HUDEP-2 (cell line): Measurements from ENCODE around the gene BRWD1.
A peak's percentile ranks its signal among the peaks of the same experiment; 100 is the strongest.
"Not testable (repeated sequence)": the region's sequence is repeated elsewhere in the genome, so short reads cannot be mapped to it uniquely, and the experiment has no call there.

Experiments
- DNase-seq, 76 experiments: peaks; one replicate each; lab custom pipeline; 2025; ENCODE audit not compliant: unreplicated experiment in 76 of 76; lab: John Stamatoyannopoulos, UW

The BRWD1 gene

DNA sequence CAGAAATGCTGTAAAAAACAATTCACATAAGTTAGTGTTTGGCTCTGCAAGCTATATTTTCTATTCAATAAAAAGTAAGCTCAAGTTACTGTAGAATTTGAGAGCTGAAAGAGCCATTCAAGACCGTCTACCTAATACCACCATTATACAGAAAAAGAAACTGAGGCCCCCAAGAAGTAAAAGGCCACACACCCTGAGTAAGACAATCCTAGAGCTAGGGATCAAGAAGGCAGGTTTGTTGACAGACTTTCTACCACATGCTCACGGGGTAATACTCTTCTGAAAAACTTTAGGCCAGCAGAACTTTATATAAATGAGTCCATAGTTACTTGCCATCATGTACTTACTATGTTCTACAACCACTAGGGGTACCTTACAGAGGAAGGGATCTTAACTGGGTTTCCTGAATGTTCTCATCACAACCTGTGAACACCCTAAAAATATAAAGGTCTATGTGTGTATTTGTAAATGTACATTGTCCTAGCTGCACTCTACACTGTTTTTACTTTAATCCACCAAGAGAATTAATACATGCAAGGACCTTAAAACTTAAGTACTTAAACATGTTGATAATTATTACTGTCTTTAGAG lies 132.9 kb downstream of the BRWD1 start:
- peak in 8 of 76 experiments; percentile 12 to 44 (median 22) for DNase-seq

DNA sequence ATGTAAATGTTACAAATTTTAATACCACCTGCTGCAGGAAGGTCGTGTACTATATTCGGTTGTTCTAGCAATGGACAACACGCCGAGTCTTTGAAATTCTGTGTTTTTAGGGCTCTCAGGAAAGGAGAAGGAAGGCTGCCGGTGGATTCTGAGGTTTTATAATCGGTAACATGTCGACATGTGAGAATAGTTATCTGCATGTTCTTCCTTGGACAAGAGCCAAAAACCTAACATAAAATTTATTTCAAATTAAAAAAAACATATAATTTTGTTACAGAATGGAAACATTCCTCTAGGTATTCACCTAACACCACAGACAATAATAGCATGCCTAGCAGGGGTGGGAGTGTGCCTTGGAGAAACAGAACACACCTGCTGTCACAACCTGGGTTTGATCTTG lies 135.0 kb downstream of the BRWD1 start:
- DNase-seq, result no peak

DNA sequence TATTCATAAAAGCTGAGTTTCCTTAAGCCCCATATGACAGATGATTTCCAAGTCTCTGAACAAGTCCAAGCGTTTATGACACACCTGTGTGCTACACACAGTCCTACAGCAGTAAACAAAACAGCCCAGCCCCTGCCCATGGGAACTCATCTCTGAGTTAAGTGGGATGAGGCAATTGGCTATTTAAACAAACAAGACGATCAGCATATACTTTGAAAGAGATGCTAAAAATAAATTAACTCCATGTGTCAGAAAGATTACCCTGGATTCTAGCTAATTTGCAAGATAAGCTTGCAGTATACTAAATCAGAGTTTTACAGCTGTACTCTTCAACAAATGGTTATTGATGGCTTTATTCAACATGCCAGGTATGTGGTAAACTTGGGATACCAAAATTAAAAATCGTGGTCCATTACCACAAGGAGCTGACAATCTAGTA lies 137.1 kb downstream of the BRWD1 start:
- no peak for DNase-seq

DNA sequence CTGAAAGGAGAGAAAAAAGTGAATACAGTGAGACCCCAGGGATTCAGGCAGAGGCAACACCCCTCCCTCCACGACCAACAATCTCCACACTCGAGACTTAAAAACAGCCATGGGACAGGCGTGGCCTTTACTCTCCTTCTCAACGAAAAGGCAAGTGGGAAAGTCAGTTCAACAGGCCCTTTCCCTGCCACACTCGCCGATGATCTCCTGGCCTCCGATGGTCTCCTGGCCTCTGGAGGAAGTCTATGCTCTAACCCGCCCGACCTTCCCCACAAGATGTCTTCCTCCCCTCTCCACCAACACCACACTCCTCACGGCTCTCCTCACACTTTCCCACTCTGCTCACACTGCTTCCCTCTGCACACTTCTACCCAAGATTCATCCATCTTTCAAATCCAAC lies 137.8 kb downstream of the BRWD1 start:
- DNase-seq, result no peak

DNA sequence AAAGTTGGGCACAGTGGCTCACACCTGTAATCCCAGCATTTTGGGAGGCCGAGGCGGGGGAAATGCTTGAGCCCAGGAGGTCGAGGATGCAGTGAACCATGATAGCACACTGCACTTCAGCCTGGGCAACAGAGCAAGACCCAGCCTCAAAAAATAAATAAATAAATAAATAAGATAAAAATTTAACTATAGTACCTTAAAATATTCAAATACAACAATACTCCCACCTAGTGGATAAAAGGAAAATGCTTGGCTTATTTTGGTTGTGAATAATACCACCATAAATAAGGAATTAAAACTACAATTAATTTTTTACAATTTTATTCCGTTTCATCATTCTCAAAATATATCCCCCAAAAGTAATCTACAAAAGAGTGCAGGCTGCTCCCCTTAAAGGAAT lies 138.3 kb downstream of the BRWD1 start:
- peak in 4 of 76 experiments; percentile 16 to 26 (median 22) for DNase-seq

DNA sequence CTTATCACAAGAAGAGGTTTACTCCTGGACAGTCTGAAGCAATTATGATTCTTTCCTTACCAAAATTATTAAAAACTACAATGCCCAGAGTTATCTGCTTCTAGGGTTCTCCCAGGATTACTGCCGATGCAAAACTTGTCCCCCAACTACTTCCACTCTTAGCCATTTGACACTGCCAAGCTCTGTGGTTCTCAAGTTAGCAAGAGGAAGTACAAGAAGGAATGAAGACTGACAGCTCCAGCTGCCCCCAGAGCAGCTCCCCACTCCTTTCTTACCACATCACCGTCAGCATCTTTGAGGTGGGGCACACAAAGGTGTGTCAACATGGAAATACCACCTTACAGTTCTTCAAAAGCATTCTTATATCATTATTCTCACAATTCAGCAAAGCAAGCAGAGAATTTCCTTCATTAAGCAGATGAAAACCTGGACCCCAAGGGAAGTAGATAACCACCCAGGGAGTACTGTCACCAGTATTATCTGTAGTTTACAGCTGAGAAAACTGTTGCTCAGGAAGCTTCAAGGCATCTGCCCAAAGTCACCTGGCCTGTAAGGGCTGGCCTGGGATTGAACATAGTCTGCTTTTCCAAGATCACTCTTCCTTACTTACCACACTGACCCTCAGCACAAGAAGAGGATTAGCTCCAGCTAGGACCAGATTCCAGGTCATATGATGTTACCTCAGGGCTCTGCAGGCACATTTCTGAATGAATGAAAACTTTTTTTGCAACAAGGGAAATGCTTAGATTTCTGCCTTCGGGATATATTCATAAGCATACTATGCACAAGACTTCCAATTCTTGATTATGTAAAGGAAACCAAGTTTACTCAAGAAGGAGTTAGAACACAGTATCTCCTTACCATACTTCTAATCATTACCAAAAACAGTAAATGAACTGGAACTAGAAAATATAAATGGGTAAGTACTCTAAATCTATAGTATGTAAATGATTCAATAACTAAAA lies 139.4 kb downstream of the BRWD1 start:
- peak in 4 of 76 experiments; percentile 13 to 26 (median 20) for DNase-seq

DNA sequence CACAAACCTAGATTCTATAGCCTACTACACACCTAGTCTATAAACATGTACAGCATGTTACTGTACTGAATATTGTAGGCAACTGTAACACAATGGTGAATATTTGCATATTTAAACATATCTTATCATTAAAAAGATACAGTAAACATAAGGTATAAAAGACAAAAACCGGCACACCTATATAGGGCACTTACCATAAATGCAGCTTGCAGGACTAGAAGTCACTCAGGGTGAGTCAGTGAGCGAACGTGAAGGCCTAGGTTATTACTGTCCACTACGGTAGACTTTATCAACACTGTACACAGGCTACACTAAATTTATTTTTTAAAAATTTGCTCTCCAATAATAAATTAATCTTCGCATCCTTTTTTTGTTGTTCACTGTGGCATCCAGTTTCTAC lies 143.5 kb downstream of the BRWD1 start:
- no peak for DNase-seq

DNA sequence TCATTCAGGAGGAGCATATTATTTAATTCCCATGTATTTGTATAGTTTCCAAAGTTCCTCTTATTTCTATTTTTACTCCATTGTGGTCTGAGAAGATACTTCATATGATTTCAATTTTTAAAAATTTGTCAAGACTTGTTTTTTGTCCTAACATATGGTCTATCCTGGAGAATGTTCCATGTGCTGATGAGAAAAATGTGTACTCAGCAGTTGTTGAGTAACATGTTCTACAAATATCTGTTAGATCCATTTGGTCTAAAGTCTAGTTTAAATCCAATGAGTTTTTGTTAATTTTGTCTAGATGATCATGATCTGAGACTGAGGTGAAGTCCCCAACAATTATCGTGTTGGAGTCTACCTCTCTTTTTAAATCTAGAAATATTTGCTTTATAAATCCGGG lies 144.6 kb downstream of the BRWD1 start:
- DNase-seq, result no peak

DNA sequence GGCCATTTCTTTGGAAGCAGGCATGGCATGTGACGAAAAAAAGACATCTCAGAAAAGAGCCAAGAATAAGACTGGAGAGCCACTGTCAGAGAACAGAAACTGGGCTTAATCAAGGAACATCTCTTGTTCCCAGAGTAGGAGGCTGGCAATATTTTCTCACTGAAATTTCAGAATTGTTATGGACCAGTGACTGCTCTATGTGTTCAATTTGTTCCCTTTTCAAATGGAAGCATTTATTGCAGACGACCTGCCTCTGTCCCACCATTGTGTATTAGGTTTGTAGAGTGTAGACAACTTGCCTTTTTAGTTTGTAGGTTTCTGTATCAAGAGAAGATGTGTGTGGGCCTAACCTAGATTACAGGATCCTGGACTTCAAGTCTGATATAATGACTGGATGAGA lies 148.9 kb downstream of the BRWD1 start:
- no peak for DNase-seq

DNA sequence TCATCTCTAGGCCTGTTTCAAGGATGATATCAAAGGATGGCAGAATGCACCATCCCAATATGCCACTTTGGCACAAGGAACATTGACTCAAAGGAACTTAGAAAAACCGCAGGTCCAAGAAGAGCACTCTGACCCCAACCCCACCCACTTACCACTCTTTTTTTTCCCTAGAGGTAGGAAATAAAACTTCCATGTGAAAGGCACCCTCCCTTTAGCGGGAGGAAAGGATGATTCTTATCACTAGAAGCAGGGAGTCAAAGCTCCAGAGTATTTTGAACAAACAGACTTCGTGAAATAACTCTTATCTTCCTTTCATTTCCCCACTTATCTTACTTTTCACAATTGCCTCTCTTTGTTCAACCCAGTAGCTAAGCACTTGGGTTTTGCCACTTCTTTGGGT lies 152.4 kb downstream of the BRWD1 start:
- no peak for DNase-seq

DNA sequence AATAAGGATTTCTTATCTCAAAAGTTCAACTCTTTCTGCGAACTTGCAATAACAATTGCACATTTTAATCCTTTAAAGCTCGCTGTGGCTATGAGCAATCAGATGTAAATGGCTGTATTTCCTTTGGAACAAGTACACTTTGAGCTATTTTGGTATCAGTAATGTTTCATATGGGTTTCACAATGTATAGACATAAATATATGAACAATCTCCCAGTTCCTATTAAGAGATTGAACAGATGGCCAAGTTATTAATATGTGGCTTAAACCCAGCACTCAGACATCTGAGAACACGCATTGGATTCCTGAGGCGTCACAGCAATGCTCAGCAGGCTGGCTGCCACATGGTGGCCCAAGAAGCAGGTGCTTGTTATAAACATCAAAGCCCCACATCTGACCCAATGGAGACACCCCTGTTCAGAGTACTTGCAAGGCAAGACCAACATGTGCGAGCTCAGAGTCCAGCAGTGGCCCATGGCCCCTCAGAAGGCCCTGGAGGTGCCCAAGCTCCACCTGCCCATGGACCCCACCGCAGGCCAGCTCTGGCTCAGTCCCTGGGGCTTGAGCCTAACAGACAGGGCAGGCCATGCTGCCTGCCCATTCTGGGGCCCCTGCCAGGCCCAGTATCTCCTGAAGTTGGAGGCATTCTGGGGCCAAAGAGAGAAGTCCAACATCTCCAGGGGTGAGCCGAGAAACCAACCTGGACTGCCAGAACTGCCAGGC lies 153.9 kb downstream of the BRWD1 start:
- no peak for DNase-seq

DNA sequence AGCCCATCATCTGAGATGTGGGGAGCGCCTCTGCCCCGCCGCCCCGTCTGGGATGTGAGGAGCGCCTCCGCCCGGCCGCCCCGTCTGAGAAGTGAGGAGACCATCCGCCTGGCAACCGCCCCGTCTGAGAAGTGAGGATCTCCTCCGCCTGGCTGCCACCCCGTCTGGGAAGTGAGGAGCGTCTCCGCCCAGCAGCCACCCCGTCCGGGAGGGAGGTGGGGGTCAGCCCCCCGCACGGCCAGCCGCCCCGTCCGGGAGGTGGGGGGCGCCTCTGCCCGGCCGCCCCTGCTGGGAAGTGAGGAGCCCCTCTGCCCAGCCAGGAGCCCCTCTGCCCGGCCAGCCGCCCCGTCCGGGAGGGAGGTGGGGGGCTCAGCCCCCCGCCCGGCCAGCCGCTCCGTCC lies 156.2 kb downstream of the BRWD1 start:
- DNase-seq, result not testable (repeated sequence)

DNA sequence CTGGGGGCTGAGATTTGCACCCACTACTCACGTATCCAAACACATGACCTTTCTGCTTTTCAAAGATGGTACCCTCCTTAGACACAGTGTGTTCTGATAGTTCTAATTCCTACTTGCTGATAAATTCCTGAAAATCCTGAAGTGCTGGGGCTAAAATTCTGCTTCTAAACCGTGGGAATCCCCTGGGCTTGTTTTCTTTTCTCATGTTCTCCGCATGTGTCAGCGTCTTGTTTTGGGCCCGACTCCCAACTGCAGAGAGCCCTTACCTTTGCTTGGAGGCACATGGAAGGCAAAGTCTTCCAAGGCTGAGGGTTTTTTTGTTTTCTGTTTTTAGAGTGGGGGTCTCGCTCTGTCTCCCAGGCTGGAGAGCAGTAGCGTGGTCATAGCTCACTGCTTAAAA lies 157.4 kb downstream of the BRWD1 start:
- no peak for DNase-seq

DNA sequence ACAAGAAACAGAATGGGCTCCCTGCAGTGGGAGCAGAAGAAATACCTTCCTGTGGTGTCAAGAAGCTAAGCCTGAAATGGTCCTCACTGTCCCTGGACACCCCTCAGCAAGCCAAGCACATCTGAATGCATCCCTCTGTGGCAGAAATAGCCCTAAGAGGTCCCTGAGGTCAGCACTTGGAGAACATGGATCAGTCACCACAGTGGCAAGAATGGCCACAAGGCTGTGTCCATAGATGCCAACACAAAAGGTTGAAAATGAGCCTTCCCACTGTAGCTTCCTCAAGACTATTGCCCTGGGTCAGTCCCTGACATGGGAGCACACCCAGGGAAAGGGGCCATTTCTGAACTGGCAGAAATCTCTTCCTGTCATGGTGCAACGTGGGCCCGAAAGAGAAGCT lies 157.9 kb downstream of the BRWD1 start:
- DNase-seq, result no peak

DNA sequence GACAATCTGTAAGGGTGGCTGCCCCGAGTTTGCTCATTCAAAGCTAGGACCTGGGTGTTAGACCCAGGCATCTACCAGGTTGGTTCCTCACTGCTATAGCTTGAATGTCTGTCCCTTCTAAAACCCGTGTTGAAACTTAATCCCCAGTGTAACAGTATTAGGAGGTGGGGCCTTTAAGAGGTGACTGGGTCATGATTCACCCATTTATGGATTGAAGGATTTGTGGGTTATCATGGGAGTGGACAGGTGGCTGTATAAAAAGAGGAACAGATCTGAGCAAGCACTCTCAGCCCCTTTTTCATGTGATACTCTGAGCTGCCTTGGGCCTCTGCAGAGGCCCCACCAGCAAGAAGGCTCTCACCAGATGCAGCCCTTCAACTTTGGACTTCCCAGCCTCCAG lies 159.6 kb downstream of the BRWD1 start:
- no peak for DNase-seq

DNA sequence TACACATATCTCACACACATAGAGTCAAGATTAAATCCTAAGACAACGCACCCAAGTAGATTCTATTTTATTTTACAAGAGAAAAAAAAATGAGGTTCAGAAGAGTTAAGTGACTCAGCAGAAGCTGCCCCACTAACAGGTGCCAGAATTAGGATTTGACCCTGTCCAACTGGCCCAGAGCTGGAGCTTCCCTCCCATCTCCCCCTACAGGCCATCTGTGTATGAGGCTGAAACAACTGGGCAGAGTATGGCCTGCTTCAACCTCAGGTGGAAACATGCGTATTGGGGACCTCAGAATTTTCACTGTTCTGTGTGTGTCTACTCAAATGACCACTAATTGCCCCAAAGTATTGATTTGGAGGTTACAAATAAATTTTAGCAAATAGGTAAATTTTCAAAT lies 160.1 kb downstream of the BRWD1 start:
- peak in 27 of 76 experiments; percentile 8 to 60 (median 26) for DNase-seq

DNA sequence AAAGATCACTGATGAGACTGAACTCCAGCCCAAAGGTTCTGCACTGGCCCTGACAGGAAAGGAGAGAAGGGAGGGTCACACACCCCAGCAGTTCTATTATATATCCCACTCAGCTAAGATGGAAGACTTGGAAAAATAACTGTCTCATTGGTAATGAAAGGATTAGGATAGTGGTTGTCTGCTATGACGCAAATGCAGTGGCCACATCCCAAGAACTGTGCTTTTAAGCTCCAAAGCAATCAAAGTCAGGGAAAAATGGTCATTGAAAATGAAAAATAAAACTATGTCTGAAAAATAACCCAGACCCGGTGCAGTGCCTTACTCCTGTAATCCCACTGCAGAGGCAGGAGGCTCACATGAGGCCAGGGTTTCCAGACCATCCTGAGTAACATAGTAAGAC lies 161.2 kb downstream of the BRWD1 start:
- DNase-seq, result no peak

DNA sequence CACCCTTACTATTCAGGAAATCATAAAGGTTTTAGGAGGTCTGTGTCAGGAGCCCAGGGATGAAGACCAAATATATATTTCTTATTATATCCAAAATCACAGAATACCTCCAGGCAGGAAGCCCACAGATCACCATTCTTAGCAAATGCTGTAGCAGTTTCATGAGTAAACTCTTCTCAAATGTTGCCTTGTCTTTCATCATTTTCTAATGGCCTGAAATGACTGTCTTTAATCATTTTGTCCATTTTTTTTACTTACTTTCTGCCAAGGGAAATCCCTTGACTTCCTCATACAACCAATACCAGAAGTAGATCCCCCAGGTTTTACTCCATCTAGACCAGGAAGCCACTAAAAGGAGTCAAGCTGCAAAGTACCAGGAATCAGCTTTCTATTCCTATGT lies 162.6 kb downstream of the BRWD1 start:
- no peak for DNase-seq

DNA sequence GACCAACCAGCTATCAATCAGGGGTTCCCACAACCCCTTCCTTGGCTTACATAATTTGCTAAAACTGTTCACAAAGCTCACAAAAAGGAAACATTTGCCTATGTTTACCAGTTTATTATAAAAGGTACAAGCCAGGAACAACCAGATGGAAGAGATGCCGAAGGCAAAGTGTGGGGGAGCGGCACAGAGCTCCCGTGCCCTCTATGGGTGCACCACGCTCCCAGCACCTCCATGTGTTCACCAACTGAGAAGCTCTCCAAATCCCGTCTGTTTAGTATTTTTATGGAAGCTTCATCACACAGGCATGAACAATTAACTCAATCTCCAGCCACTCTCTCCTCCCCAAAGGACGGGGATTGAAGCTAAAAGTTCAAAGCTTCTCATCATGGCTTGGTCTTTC lies 163.1 kb downstream of the BRWD1 start:
- DNase-seq, result no peak

DNA sequence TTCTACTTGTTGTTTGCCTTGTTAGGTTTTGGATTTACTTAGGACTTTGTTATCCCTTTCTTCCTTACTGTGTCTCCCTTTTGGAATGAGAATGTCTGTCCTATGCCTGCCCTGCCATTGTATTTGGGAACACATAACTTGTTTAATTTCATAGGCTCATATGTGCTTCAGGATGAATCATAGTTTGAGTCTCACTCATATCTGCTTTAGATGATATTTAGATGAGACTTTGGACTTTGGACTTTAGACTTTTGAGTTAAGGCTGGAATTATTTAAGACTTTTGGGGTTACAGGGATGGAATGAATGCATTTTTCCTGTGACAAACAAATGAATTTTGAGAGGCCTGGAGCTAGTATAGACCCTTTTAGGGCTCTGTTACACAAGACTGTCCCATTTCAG lies 163.6 kb downstream of the BRWD1 start:
- DNase-seq, result no peak

DNA sequence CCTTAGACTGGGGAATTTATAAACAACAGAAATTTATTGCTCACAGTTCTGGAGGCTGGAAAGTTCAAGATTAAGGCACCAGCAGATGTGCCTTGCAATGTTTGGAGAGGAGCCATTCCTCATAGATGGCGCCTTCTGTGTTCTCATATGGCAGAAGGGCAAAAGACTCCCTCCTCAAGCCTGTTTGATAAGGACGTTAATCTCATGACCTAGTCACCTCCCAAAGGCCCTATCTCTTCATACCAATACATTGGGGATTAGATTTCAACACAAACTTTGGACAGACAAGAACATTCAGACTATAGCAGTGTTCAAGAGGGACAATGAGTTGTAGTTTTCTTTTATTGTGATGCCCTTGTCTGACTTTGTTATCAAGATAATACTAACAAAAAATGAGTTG lies 164.5 kb downstream of the BRWD1 start:
- DNase-seq, result peak in 68 of 76 experiments; percentile 14 to 97 (median 68)
